Measurements from ENCODE around the gene CAMK1D. TPM values are rescaled to one million over a fixed set of nuclear protein-coding genes. Genes with fewer than 3 reads are reported as not detected.

Gene CAMK1D
- total and polyA plus RNA-seq, 2 of the 8 experiments (the other 6 are each of a cell fraction or from before 2014, with no cell fraction given): 3.5 to 10.6 TPM

GRCh38 chr10:12657489-12657888, 308.1 kb downstream of the CAMK1D start:
- Histone ChIP-seq H3K9ac (replicated peaks in 1 of 4; ENCODE audit: extremely low read depth in 1 of 4, low read depth in 3 of 4, low read length in 3 of 4) (no peak overlapping the region), H3K18ac (ENCODE audit: extremely low read depth, low read length) (no peak overlapping the region), H3K14ac (ENCODE audit: insufficient read length) (no peak overlapping the region), H3K27me3 (replicated peaks in 1 of 4; ENCODE audit: control insufficient read depth in 3 of 4, extremely low read depth in 1 of 4, insufficient read depth in 3 of 4, low read length in 3 of 4) (no peaks in the 10 kb centered on the region), H2BK120ac (replicated peaks; ENCODE audit: low read depth, low read length) (no peak overlapping the region), H2BK15ac (ENCODE audit: low read length) (no peak overlapping the region), H2BK12ac (ENCODE audit: low read depth, low read length) (no peak overlapping the region), H2BK5ac (ENCODE audit: low read depth, low read length) (no peak overlapping the region), H4K91ac (replicated peaks; ENCODE audit: insufficient read length, low read length) (no peak overlapping the region), H2AFZ (ENCODE audit: low read length) (no peak overlapping the region), H3K36me3 (ENCODE audit: control insufficient read depth in 2 of 4, insufficient read depth in 4 of 4, low read length in 3 of 4) (no peaks in the 10 kb centered on the region), H3K79me2 (ENCODE audit: control insufficient read depth in 1 of 2, insufficient read depth in 2 of 2, low read length in 2 of 2) (no peaks in the 10 kb centered on the region), H4K20me1 (replicated peaks in 1 of 2; ENCODE audit: control insufficient read depth in 1 of 2, insufficient read depth in 2 of 2, low read length in 2 of 2) (no peaks in the 10 kb centered on the region), H3K4me3 (ENCODE audit: extremely low read depth in 1 of 4, insufficient read depth in 2 of 4, low read depth in 3 of 4, low read length in 4 of 4) (no peak overlapping the region), H4K8ac (ENCODE audit: extremely low read depth, insufficient read depth, low read length) (no peak overlapping the region), H2AK5ac (ENCODE audit: low read depth, low read length) (no peak overlapping the region), H3K23me2 (ENCODE audit: low read depth, low read length) (peaks cover 3% of the 10 kb centered on the region; the same call in 1 of the 2 replicates), H2BK20ac (ENCODE audit: low read length) (no peak overlapping the region), H4K5ac (ENCODE audit: insufficient read length, low read depth, low read length) (no peak overlapping the region), H3K4me1 (replicated peaks in 1 of 4; ENCODE audit: control insufficient read depth in 3 of 4, insufficient read depth in 4 of 4, low read length in 3 of 4) (no peaks in the 10 kb centered on the region), H3K9me3 (ENCODE audit: insufficient read depth in 2 of 2, low read depth in 1 of 2, low read length in 1 of 2) (no peaks in the 10 kb centered on the region), H3K56ac (replicated peaks; ENCODE audit: insufficient read length, low read depth, low read length) (no peak overlapping the region), H3K27ac (ENCODE audit: low read depth, low read length) (no peak overlapping the region), H3K23ac (ENCODE audit: insufficient read length) (no peak overlapping the region), H3K4me2 (ENCODE audit: insufficient read depth in 1 of 2, low read depth in 2 of 2, low read length in 2 of 2) (no peak overlapping the region), H3K4ac (replicated peaks; ENCODE audit: insufficient read length, low read depth, low read length) (no peak overlapping the region), H3K79me1 (ENCODE audit: low read depth, low read length) (no peaks in the 10 kb centered on the region)
- no peak for DNase-seq (ENCODE audit: low read depth in 1 of 2, low spot score in 2 of 2)
- ChIA-PET POLR2A (ENCODE audit: partially characterized antibody) (no interaction called here), CTCF (ENCODE audit: partially characterized antibody) (interaction anchor here (0.6 to 4.5 kb wide), 27 partner anchors 8 to 443 kb away, joined by 3 to 30 read pairs (median 5); no protein-coding TSS in a partner anchor)
- WGBS, 2 experiments (ENCODE audit: extremely low coverage in 1 of 2, insufficient coverage in 1 of 2, insufficient read length in 1 of 2, insufficient replicate concordance in 2 of 2, low coverage in 1 of 2, low lambda C conversion rate in 2 of 2, missing lambda C conversion rate in 1 of 2): 55% methylated on average over 2 of the region's 2 CpGs; no CpG with 5 or more reads in 1 of the 2 experiments
- TF ChIP-seq TBP (IDR thresholded peaks at IDR 0.05; ENCODE audit: low read depth, low read length) (no peak), SP2 (IDR thresholded peaks at IDR 0.05; ENCODE audit: low read length) (no peak), CEBPB (IDR thresholded peaks at IDR 0.05; ENCODE audit: low read depth, low read length) (no peak), ATF3 (IDR thresholded peaks at IDR 0.05; ENCODE audit: insufficient read depth, low read depth, low read length) (no peak), BCL11A (IDR thresholded peaks at IDR 0.05; ENCODE audit: low read depth in 2 of 2, low read length in 2 of 2) (no peak), CTBP2 (IDR thresholded peaks at IDR 0.05; ENCODE audit: borderline replicate concordance, insufficient read depth, insufficient read length, low read length) (no peak), SP1 (IDR thresholded peaks at IDR 0.05; ENCODE audit: low read depth, low read length) (no peak), YY1 (IDR thresholded peaks at IDR 0.05; ENCODE audit: low read depth, low read length) (no peak), MAFK (IDR thresholded peaks at IDR 0.05; ENCODE audit: low read depth, low read length) (no peak), TEAD4 (IDR thresholded peaks at IDR 0.05; ENCODE audit: low read depth, low read length) (no peak), SRF (IDR thresholded peaks at IDR 0.05; ENCODE audit: low read depth, low read length) (no peak), CBX5 (IDR thresholded peaks at IDR 0.05; ENCODE audit: low read depth, low read length) (no peak)
- FAIRE-seq: no peak

All from H1 (cell line).